Right lung (tissue), 5 donors: ENCODE results near the gene BUB3. TPM values are rescaled to one million over a fixed set of nuclear protein-coding genes. Genes with fewer than 3 reads are reported as not detected.
A peak's percentile ranks its signal among the peaks of the same experiment; 100 is the strongest.
"Not testable (repeated sequence)": the region's sequence is repeated elsewhere in the genome, so short reads cannot be mapped to it uniquely, and the experiment has no call there.

ENCODE experiments used
- DNase-seq, 2 donors: peaks; one replicate each; pipeline ENCODE4 v3.0.0-alpha.2; 2013
- polyA plus RNA-seq, 5 donors: library from polyadenylated mRNA; unstranded; fragments of 120-200 nt; gene quantifications; one replicate each; pipeline versions ENCODE4 v1.2.1 to v1.2.3, GENCODE V29; 2013; ENCODE audit warnings: inconsistent platforms in 1 of 5, low replicate concordance in 1 of 5; ENCODE audit not compliant: insufficient read length in 5 of 5, insufficient read depth in 1 of 5

BUB3 gene
- polyA plus RNA-seq, 5 donors: 92.3 to 160 (median 117) TPM

DNA sequence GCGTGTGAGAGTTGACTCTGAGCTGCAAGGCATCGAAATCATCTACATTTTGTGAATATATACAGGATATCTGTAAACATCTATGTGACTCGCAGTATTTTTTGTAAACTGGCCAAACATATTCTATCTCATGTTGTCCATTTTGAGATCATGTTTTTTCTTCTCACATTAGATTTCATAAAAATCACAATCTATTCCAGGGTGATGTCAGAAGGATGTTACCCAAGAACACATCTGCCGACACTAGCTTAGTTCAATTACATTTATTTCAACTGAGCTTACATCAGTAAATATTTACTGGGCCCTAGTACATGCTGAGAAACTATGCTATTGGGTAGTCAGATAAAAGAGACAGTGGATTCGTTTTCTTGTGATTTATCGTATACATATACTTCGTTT is 2.5 kb upstream of the BUB3 start:
- no peak for DNase-seq

DNA sequence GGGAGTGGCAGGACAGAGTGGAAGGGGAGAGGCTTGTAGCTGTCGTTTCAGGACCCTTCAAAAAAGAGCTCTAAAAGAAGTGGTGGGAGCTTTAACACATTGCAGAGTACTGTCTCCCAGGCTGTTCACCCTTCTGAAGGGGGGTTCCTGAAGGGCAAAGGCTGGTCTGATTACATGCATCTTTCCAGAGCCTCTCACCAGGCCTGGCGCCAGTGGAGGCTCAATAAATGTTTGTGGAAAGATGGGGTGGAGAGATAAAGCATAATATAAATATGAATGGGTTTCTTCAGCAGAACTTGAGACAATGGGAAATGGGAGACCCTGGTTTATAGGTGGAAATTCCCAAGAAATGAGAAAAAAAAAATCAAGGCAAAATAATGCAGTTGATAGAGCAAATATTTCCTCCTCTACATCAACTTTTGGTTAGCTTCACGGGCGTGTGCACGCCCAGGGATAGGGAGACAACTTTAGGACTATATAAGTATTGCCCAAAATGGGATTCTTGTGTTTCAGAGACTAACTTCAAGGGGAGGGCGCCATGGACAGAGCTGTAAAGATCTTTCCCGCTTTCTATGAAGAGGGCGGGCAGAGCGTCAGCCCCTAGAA is 613 bp upstream of the BUB3 start:
- DNase-seq: no peak

- no peak for DNase-seq
Observed at GRCh38 chr10:123154711-123155505, 706 bp downstream of the BUB3 start.

DNA sequence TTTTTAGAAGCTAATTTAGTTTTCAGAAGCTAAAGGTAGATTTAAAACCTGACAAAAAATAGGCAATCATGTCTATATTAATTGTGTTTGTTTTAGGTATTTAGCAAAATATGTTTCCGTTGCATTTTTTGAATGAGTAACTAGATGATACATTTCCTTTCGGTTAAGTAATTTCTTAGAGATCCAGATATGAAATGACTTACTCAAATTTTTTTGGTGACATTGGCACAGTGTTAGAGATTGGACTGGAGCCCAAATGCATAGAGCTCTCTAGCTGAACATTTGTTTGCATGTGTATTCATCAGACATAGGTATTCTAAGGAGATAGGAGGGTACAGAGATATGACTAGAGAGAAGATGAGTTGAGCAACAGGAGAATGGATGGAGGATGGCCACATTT is 1.9 kb downstream of the BUB3 start:
- DNase-seq: no peak

DNA sequence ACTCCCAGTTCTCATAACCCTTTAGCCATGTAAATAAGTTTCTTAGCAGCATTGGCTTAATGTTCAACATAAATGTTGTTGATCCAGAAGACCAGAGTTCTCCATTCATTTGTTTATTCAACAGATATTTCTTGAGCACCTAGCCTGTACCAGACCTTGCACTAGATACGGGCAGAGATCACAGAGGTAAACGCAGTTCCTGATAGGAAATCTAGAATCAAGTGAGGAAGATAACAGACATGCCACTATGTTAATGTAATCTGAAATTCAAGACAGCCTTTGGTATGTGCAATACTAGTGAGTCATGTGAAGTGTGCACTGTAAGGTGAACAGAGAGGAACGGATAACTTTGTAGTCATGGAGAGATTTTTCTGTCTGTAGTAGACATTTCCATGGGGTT is 3.0 kb downstream of the BUB3 start:
- no peak for DNase-seq

GRCh38 chr10:123158682-123159081 is 4.5 kb downstream of the BUB3 start:
- DNase-seq: no peak

DNA sequence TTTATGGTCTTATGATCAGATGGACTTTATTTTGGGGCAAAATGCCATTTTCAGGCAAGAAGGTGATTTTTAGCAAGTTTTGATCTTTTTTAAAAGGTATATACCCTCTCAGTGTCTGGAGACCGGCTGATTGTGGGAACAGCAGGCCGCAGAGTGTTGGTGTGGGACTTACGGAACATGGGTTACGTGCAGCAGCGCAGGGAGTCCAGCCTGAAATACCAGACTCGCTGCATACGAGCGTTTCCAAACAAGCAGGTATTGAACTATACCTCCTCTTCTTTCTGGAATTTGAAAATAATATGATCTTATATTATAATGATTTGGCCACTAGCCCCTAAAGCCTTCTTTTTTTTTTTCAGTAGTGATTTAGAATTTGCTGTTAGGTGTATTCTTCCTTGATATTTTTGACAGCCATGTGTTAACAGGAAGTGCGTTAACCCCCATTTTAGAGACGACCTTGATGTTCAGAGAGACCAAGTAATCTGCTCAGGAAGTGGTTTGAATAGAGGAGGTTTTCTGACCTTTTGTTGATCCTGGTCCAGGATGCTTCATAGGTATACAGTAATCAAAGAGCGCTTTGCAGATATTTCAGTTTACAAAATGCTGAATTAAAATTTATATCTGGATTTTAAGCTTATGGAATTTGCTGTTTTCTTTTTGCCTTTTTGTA is 6.2 kb downstream of the BUB3 start:
- no peak for DNase-seq

- DNase-seq: peak; percentile 48 to 51
Observed at GRCh38 chr10:123164319-123164718, 10.1 kb downstream of the BUB3 start.

- DNase-seq: no peak
Observed at GRCh38 chr10:123165445-123166072, 11.4 kb downstream of the BUB3 start.

DNA sequence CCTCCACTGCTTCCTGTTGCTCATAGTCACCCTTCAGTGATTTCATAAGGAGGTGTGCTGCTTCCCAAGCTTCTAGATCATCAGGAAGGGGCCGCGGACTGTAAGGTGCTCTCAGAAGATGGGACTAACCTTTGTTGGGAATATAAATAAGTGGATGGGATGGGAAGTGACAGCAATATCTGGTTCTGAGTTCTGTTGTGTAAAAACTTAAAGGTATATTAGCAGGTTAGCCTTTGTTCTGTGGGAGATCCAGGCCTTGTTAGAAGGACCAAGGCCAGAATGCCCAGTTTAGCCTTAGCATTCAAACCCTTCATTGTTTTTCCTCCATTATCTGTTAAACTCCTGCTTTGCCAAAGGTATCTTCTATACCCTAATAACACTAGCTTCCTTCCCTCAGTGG is 12.4 kb downstream of the BUB3 start:
- DNase-seq: no peak

DNA sequence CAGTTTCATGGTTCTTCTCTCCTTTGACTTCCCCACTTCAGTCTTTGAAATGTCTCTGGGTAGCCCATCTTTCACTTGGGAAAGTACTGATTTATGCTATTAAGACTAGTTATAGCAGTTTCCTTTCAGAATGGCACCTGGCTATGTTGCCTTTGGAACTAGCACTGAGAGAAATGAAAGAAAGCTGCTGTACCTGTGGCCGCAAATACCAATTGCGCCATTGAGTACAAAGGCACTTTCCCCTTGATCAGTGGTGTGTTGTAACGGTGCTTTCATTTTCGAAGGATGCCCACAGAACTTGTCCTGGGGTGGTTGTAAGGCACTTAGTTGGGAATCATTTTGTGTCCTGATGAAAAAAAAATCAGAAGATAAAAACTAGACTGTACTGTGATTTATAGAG is 16.8 kb downstream of the BUB3 start:
- no peak for DNase-seq

DNA sequence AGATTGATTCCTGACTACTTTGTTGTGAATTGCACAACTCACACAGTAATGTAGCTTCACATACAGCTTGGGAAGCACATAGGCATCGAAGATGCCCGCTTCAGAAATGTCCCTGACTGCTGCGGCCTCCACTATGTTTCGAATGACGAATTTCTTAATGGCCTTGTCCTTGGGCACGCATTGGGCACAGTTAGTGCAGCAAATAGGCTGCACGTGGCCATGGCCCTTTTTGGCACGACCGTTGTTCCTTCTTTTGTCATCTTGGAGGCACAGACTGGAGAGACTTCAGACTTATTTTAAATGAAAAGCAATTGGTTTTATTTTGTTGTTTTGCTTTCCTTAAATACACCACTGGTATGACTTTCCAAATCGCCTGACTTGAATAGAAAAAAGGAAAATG is 17.4 kb downstream of the BUB3 start:
- not testable (repeated sequence) for DNase-seq

DNA sequence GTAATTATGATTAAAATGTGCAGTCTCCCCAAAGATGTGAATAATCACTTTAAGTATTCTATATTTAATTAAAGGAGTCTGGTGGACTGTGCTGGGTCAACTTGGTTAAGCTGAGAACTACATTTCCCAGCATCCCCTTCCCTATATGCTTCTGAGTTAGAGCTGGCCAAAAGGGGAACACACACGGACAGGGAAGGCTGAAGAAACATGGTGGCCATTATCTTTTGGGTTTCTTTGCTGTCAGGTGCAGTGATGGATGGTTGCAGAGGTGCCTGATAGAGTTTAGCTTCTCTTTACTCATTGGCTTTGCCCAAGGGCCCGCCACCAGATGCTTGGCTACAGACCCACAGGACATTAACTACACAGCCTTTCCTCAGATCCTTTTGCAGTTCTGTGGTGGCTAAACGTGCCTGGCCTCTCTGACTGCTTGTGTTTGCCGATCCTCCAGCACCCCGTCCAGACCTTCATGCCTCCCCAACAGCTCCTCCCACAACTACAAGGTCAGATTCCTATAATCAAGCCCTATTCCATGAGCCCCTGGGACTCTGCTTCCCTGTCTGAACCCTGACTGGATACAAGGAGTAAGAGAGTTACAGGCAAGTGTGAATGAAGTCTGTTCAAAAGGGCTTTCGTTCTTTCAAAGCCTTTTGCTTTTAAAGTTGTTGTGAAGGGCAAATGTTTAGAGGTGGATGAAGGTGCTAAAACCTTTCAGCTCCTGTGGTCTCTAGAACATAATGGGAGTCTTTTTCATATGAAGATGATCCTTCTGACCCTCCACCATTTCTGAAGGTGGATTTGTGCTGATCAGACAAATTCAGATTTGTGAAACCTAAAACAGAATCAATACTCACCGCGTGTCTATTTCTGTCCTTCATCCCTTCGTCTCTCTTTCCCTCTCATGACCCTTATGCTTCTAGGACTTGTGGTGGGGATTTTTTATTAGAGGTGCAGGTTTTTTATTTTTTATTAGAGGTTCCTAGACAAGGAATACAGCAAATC is 21.5 kb downstream of the BUB3 start:
- no peak for DNase-seq

DNA sequence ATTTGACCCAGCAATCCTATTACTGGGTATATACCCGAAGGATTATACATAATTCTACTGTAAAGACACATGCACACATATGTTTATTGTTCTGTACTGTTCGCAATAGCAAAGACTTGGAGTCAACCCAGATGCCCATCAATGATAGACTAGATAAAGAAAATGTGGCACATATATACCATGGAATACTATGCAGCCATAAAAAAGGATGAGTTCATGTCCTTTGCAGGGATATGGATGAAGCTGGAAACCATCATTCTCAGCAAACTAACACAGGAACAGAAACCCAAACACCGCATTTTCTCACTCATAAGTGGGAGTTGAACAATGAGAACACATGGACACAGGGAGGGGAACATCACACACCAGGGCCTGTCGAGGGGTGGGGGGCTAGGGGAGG is 24.2 kb downstream of the BUB3 start:
- DNase-seq: not testable (repeated sequence)

GRCh38 chr10:123180101-123181090 is 26.2 kb downstream of the BUB3 start:
- no peak for DNase-seq

DNA sequence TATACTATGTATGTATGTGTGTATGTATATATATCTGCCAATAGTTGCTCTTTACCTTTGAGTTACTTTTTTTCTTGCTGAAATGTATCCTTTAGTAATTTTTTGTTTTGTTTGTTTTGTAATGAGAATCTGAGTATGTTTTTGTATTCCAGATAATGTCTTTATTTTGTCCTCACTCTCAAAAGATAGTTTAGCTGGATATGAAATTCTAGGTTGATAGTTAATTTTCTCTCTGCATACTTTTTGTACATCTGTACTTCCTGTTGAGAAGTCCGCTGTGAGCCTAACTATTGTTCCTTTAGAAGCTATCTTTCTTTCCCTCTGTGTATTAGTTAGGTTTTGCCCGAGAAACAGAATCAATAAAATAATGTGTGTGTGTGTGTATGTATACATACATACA is 29.5 kb downstream of the BUB3 start:
- no peak for DNase-seq

DNA sequence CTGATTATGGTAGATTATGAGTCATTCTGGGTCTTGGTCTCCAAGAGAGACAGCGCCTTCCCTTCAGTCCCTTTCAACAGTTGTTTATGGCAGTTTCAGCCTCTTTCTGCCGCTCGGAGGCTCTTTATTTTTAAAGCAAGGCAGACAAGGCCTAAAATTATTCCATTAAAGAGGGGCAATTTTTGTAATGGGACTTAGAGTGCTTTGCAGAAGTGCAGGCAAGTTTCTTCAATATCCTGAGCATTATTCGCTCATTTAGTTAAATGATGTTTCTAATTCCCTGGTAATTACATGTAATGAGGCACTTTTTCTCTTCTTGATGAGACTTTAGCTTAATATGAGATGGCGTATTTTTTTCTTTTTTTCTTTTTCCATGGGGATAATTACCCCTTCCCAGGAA is 33.6 kb downstream of the BUB3 start:
- no peak for DNase-seq

GRCh38 chr10:123191886-123192285 is 37.7 kb downstream of the BUB3 start:
- DNase-seq: no peak

GRCh38 chr10:123194056-123194455 is 39.9 kb downstream of the BUB3 start:
- DNase-seq: no peak

DNA sequence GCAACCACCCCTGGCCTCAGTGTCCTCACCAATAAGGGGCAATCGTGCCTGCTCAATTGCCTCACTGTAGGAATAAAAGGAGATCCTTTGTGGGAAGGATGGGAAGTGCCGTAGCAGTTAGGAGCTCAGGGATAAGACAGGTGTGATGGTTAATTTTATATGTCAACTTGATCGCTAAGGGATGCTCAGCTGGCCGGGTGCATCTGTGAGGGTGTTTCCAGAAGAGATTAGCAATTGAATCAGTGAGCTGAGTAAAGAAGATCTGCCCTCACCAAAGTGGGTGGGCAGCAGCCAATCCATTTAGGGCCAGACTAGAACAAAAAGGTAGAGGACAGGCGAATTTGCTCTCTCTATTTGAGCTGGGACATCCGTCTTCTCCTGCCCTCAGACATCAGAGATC is 46.3 kb downstream of the BUB3 start:
- DNase-seq: no peak
